ENCODE data around the gene SCN2B. TPM values are rescaled to one million over a fixed set of nuclear protein-coding genes. Genes with fewer than 3 reads are reported as not detected.

Gene SCN2B
- total and polyA plus RNA-seq, 2 of the 13 experiments (the other 11 are each of a cell fraction or from before 2014, with no cell fraction given), result 0.01 to 0.02 TPM

- TF ChIP-seq POGK (CRISPR knock-in tag; conservative IDR thresholded peaks at IDR 0.05) (peak; percentile 88), MATR3 (CRISPR knock-in tag; IDR thresholded peaks at IDR 0.05) (no peak), MAFF (IDR thresholded peaks at IDR 0.05; ENCODE audit: low read depth, low read length) (0 out of 2 replicates have a peak, but pooled peaks have one; percentile 35), HNF1B (CRISPR knock-in tag; IDR thresholded peaks at IDR 0.05) (peak; percentile 92), RFX3 (CRISPR knock-in tag; IDR thresholded peaks at IDR 0.05) (no peak), ZNF547 (CRISPR knock-in tag; IDR thresholded peaks at IDR 0.05) (peak; percentile 30; the same call in 1 of the 2 replicates), DRAP1 (CRISPR knock-in tag; IDR thresholded peaks at IDR 0.05) (peak; percentile 42; the same call in 1 of the 2 replicates), ARID5B (CRISPR knock-in tag; IDR thresholded peaks at IDR 0.05) (peak; percentile 96), ZNF3 (CRISPR knock-in tag; IDR thresholded peaks at IDR 0.05) (no peak; the same call in 1 of the 2 replicates), ESRRA (CRISPR knock-in tag; IDR thresholded peaks at IDR 0.05; ENCODE audit: low read depth) (peak; percentile 64; the same call in 1 of the 2 replicates), ATF1 (CRISPR knock-in tag; IDR thresholded peaks at IDR 0.05) (peak; percentile 67), ISL2 (CRISPR knock-in tag; IDR thresholded peaks at IDR 0.05) (peak; percentile 94), ZBTB37 (CRISPR knock-in tag; IDR thresholded peaks at IDR 0.05) (peak; percentile 98), FOXP1 (IDR thresholded peaks at IDR 0.05) (peak; percentile 52; the same call in 1 of the 2 replicates), FOXP1 (CRISPR knock-in tag; IDR thresholded peaks at IDR 0.05) (no peak; the same call in none of the 2 replicates), ZNF138 (CRISPR knock-in tag; IDR thresholded peaks at IDR 0.05; ENCODE audit: low read depth) (no peak)
- TF ChIP-seq, protein P1, sequence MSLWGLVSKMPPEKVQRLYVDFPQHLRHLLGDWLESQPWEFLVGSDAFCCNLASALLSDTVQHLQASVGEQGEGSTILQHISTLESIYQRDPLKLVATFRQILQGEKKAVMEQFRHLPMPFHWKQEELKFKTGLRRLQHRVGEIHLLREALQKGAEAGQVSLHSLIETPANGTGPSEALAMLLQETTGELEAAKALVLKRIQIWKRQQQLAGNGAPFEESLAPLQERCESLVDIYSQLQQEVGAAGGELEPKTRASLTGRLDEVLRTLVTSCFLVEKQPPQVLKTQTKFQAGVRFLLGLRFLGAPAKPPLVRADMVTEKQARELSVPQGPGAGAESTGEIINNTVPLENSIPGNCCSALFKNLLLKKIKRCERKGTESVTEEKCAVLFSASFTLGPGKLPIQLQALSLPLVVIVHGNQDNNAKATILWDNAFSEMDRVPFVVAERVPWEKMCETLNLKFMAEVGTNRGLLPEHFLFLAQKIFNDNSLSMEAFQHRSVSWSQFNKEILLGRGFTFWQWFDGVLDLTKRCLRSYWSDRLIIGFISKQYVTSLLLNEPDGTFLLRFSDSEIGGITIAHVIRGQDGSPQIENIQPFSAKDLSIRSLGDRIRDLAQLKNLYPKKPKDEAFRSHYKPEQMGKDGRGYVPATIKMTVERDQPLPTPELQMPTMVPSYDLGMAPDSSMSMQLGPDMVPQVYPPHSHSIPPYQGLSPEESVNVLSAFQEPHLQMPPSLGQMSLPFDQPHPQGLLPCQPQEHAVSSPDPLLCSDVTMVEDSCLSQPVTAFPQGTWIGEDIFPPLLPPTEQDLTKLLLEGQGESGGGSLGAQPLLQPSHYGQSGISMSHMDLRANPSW (CRISPR knock-in tag; IDR thresholded peaks at IDR 0.05; ENCODE audit: borderline replicate concordance), result peak; percentile 60; the same call in 1 of the 2 replicates
Measured at GRCh38 chr11:118212131-118212725, 35.8 kb upstream of the SCN2B start (continued).
